PC-9 (cell line): ENCODE results near the gene IL31. TPM values are rescaled to one million over a fixed set of nuclear protein-coding genes. Genes with fewer than 3 reads are reported as not detected.

Experiments used
- BruUV-seq: library from RNA; stranded (reverse); fragments of 400-500 nt; replicated peaks from 2 replicates; lab custom pipeline; 2021; lab: Mats Ljungman, UMichigan
- CTCF ChIA-PET: fragments of 300-600 bp; sonication (Branson Sonifier 250); formaldehyde crosslinking; loops from one replicate; lab custom pipeline; 2022; ENCODE audit warnings: antibody characterized with exemption; lab: Charles Lee
- POLR2A ChIA-PET: fragments of 300-600 bp; sonication (Branson Sonifier 250); formaldehyde crosslinking; loops from one replicate; lab custom pipeline; 2022; ENCODE audit warnings: antibody characterized with exemption; ENCODE audit not compliant: unreplicated experiment; lab: Charles Lee
- DNase-seq, 2 experiments: peaks; one replicate each; pipeline versions ENCODE4 v3.0.0 to v3.0.0-alpha.2; 2015 to 2022; ENCODE audit warnings: mixed read lengths in 1 of 2
- H2AFZ ChIP-seq: fragments of 200-600 bp; sonication (generic); 2 replicates; pipeline ENCODE4 v1.8.1; 2017; ENCODE audit warnings: antibody characterized with exemption
- H3F3A ChIP-seq: fragments of 200-600 bp; sonication (generic); 2 replicates; pipeline ENCODE4 v1.8.1; 2017; ENCODE audit warnings: antibody characterized with exemption, mild to moderate bottlenecking, low read depth; ENCODE audit not compliant: insufficient read depth
- H3K27ac ChIP-seq: fragments of 200-600 bp; sonication (generic); 2 replicates; pipeline ENCODE4 v1.6.1; 2016; ENCODE audit warnings: mixed run types
- H3K27me3 ChIP-seq: fragments of 200-600 bp; sonication (generic); 2 replicates; pipeline ENCODE4 v1.6.1; 2016; ENCODE audit warnings: low read depth, mixed run types; ENCODE audit not compliant: insufficient read depth
- H3K36me3 ChIP-seq: fragments of 200-600 bp; sonication (generic); 2 replicates; pipeline ENCODE4 v1.6.1; 2016; ENCODE audit warnings: low read depth, mixed run types
- H3K4me1 ChIP-seq: fragments of 200-600 bp; sonication (generic); replicated peaks from 2 replicates; pipeline ENCODE4 v1.6.1; 2016; ENCODE audit warnings: mixed run types; ENCODE audit not compliant: insufficient read depth
- H3K4me2 ChIP-seq: fragments of 200-600 bp; sonication (generic); 2 replicates; pipeline ENCODE4 v1.6.1; 2017; ENCODE audit warnings: mixed run types
- H3K4me3 ChIP-seq: fragments of 200-600 bp; sonication (generic); 2 replicates; pipeline ENCODE4 v1.6.1; 2016; ENCODE audit warnings: mixed run types
- H3K79me2 ChIP-seq: fragments of 200-600 bp; sonication (generic); 2 replicates; pipeline ENCODE4 v1.6.1; 2017; ENCODE audit warnings: low read depth, mixed run types
- H3K9me2 ChIP-seq: fragments of 200-600 bp; sonication (generic); 2 replicates; pipeline ENCODE4 v1.8.1; 2017; ENCODE audit warnings: mild to moderate bottlenecking; ENCODE audit not compliant: insufficient read depth
- H3K9me3 ChIP-seq: fragments of 200-600 bp; sonication (generic); 2 replicates; pipeline ENCODE4 v1.8.1; 2016; ENCODE audit warnings: low read depth; ENCODE audit not compliant: insufficient read depth
- H4K20me1 ChIP-seq: fragments of 200-600 bp; sonication (generic); 2 replicates; pipeline ENCODE4 v1.8.1; 2017; ENCODE audit not compliant: insufficient read depth
- CTCF ChIP-seq: fragments of 200-600 bp; sonication (generic); conservative IDR thresholded peaks from 2 replicates; pipeline ENCODE4 v1.6.1; 2017; ENCODE audit warnings: mixed run types, antibody characterized with exemption, mild to moderate bottlenecking, moderate library complexity
- EZH2 ChIP-seq: fragments of 200-600 bp; sonication (generic); IDR thresholded peaks from 2 replicates; pipeline ENCODE4 v1.8.0; 2017; ENCODE audit warnings: antibody characterized with exemption, low read depth
- intact Hi-C: fragments of 100-400 bp; cut with micrococcal nuclease; formaldehyde crosslinking; loops from one replicate; pipeline ENCODE4 v1.10.0; 2022; ENCODE audit not compliant: unreplicated experiment
- total RNA-seq: library from RNA; stranded (reverse); gene quantifications from 2 replicates; pipeline ENCODE4 v1.2.3, GENCODE V29; 2021

IL31 gene
- total RNA-seq, 1 experiment from 2014 or later: not detected

- intact Hi-C loops: loop anchor here (10.0 kb wide), 1 partner anchor 201 kb away; no protein-coding TSS in a partner anchor
- no peak overlapping the region for H3K4me2 ChIP-seq
- CTCF ChIA-PET: interaction anchor here (0.6 kb wide), 1 partner anchor 105 kb away, joined by 3 read pairs; no protein-coding TSS in a partner anchor
Measured at GRCh38 chr12:122125452-122126341, 48.3 kb downstream of the IL31 start.

GRCh38 chr12:122124370-122124769 is 49.7 kb downstream of the IL31 start:
- Histone ChIP-seq H3K79me2 (peaks cover 28% of the 10 kb centered on the region), H3K4me3 (no peak overlapping the region), H3K36me3 (no peaks in the 10 kb centered on the region), H3K9me3 (no peaks in the 10 kb centered on the region), H4K20me1 (peaks cover 8% of the 10 kb centered on the region; the same call in 1 of the 2 replicates), H3K9me2 (no peaks in the 10 kb centered on the region), H3K4me2 (no peak overlapping the region), H3K4me1 (peaks cover 5% of the 10 kb centered on the region; the same call in 1 of the 2 replicates), H3K27me3 (no peaks in the 10 kb centered on the region), H3F3A (peaks cover 13% of the 10 kb centered on the region; the same call in 1 of the 2 replicates), H3K27ac (no peak overlapping the region), H2AFZ (no peak overlapping the region)
- TF ChIP-seq CTCF (no peak), EZH2 (no peak)
- no TSS peak for BruUV-seq
- ChIA-PET CTCF (interaction anchor here (0.9 to 1.1 kb wide), 2 partner anchors 65 to 74 kb away, joined by 3 to 5 read pairs; no protein-coding TSS in a partner anchor), POLR2A (no interaction called here)
- no peak for DNase-seq
- intact Hi-C loops: loop anchor here (10.0 kb wide), 1 partner anchor 200 kb away; no protein-coding TSS in a partner anchor

More at GRCh38 chr12:122125452-122126341, 48.3 kb downstream of the IL31 start:
- Histone ChIP-seq H3K27me3 (no peaks in the 10 kb centered on the region), H3K27ac (no peak overlapping the region), H3K4me1 (peaks cover 17% of the 10 kb centered on the region), H3K79me2 (peaks cover 28% of the 10 kb centered on the region), H3K4me3 (no peak overlapping the region), H3K36me3 (peaks cover 4% of the 10 kb centered on the region), H4K20me1 (peaks cover 12% of the 10 kb centered on the region; the same call in 1 of the 2 replicates), H2AFZ (no peak overlapping the region), H3F3A (peaks cover 25% of the 10 kb centered on the region; the same call in 1 of the 2 replicates), H3K9me3 (no peaks in the 10 kb centered on the region), H3K9me2 (no peaks in the 10 kb centered on the region)
- TF ChIP-seq EZH2: no peak
- no peak for TF ChIP-seq CTCF
- POLR2A ChIA-PET: no interaction called here
- DNase-seq: no peak
- BruUV-seq: no TSS peak

GRCh38 chr12:122123761-122124145 is 50.3 kb downstream of the IL31 start:
- no peak for DNase-seq
- no peak overlapping the region for H2AFZ ChIP-seq
- H3K36me3 ChIP-seq: no peaks in the 10 kb centered on the region
- peaks cover 13% of the 10 kb centered on the region; the same call in 1 of the 2 replicates for H3F3A ChIP-seq
- no peaks in the 10 kb centered on the region for H3K27me3 ChIP-seq
- ChIA-PET CTCF (interaction anchor here (0.6 to 2.0 kb wide), 9 partner anchors 23 to 115 kb away, joined by 3 to 13 read pairs (median 4); no protein-coding TSS in a partner anchor), POLR2A (interaction anchor here (0.8 kb wide), 1 partner anchor 474 kb away, joined by 7 read pairs; no protein-coding TSS in a partner anchor)
- peaks cover 8% of the 10 kb centered on the region; the same call in 1 of the 2 replicates for H4K20me1 ChIP-seq
- H3K9me2 ChIP-seq: no peaks in the 10 kb centered on the region
- H3K4me1 ChIP-seq: peaks cover 5% of the 10 kb centered on the region; the same call in 1 of the 2 replicates
- H3K9me3 ChIP-seq: no peaks in the 10 kb centered on the region
- H3K4me3 ChIP-seq: no peak overlapping the region
- peak overlapping the region; percentile 49 for H3K27ac ChIP-seq
- TF ChIP-seq CTCF: no peak
- TF ChIP-seq EZH2: no peak
- peaks cover 28% of the 10 kb centered on the region for H3K79me2 ChIP-seq
- no TSS peak for BruUV-seq
- peak overlapping the region; percentile 69 for H3K4me2 ChIP-seq
- intact Hi-C loops: loop anchor here (1.0 to 10.0 kb wide), 3 partner anchors 43 to 199 kb away; no protein-coding TSS in a partner anchor
